ENCODE results near the gene SNRNP40.

The SNRNP40 gene

GRCh38 chr1:31227891-31228568 is 68.6 kb downstream of the SNRNP40 start:
- DNase-seq, result no peak

GRCh38 chr1:31224068-31224467 is 72.5 kb downstream of the SNRNP40 start:
- no peak for DNase-seq

GRCh38 chr1:31222176-31222575 is 74.4 kb downstream of the SNRNP40 start:
- DNase-seq, result no peak

- no peak for DNase-seq
Observed at GRCh38 chr1:31221072-31221471, 75.5 kb downstream of the SNRNP40 start.

- no peak for DNase-seq
Observed at GRCh38 chr1:31219489-31219888, 77.1 kb downstream of the SNRNP40 start.

- DNase-seq, result no peak
Observed at GRCh38 chr1:31218705-31219104, 77.9 kb downstream of the SNRNP40 start.

GRCh38 chr1:31216016-31216415 is 80.6 kb downstream of the SNRNP40 start:
- DNase-seq, result no peak

GRCh38 chr1:31215065-31215570 is 81.5 kb downstream of the SNRNP40 start:
- DNase-seq, result no peak

GRCh38 chr1:31214316-31215064 is 82.1 kb downstream of the SNRNP40 start:
- no peak for DNase-seq
